MM.1S (cell line): ENCODE measurements around the gene GPER1.

Experiments used
- CTCF ChIP-seq: fragments of 300-600 bp; sonication (generic); IDR thresholded peaks from 2 replicates; pipeline ENCODE4 v1.5.1; 2016; ENCODE audit warnings: antibody characterized with exemption, low read length, mixed read lengths
- EZH2 ChIP-seq: fragments of 300-600 bp; sonication (generic); optimal IDR thresholded peaks from 2 replicates; pipeline ENCODE3; 2017; ENCODE audit warnings: low read depth, mild to moderate bottlenecking, antibody characterized with exemption, low read length, mixed read lengths
- EZH2phosphoT487 ChIP-seq: fragments of 300-600 bp; sonication (generic); IDR thresholded peaks from 2 replicates; pipeline ENCODE4 v1.6.1; 2018; ENCODE audit warnings: antibody characterized with exemption, low read length

- TF ChIP-seq CTCF (no peak), EZH2 (no peak), EZH2phosphoT487 (no peak)
Observed at GRCh38 chr7:1055956-1056784, 31.7 kb upstream of the GPER1 start.
